Measurements from ENCODE around the gene COX6A2. TPM values are rescaled to one million over a fixed set of nuclear protein-coding genes. Genes with fewer than 3 reads are reported as not detected.

The COX6A2 gene
- total and polyA plus RNA-seq, 7 experiments from 2014 or later = not detected

DNA sequence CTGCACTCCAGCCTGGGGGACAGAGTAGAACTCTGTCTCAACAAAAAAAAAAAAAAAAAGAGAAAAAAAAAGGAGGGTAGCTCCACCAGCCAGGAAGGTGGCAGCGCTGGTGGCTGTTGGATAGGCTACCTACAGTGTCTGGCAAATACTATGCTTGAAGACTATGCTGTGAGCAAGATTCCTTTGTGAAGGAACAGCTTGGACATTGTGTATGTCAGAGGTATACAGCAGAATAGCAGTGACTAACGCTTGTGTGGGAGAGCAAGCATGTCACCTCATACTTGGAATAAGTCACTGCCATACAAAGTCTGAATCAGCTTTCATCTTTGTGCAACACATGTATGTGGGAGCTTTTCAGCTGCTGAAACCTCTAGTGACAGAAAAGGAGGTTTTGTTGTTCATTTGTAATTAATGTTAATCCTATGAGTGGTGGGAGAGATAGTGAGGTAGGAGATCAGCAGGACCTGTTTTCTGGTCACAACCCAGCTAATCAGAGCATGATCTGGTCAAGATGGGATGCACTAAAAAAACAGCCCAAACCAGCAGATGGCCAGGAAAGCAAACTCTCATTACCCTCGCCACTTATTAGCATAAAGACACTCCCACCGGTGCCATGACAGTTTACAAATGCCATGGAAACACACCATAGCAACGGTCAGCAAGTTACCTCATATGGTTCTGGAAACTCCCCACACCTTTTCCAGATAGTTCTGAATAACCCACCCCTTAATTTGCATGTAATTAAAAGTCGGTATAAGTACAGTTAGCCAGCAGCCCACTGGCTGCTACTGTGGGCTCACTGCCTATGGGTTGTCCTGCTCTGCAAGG, 41.8 kb downstream of the COX6A2 start:
- POLR2A ChIA-PET = interaction anchor here (1.2 kb wide), 1 partner anchor 184 kb away, joined by 3 read pairs; the partner anchor contains the start of gene PYCARD
- H3K4me1 ChIP-seq (ENCODE audit: control insufficient read depth in 2 of 2, insufficient read depth in 2 of 2, low read length in 2 of 2) = no peaks in the 10 kb centered on the region
- Mint-ChIP-seq H3K9me3 (peaks cover 0 to 1% (median 0%) of the 10 kb centered on the region in 11 donors), H3K27me3 (peaks cover 5 to 22% (median 6%) of the 10 kb centered on the region in 5 donors), H3K4me1 (peaks cover 0 to 23% (median 3%) of the 10 kb centered on the region in 7 donors), H3K27ac (peak overlapping the region in 1 of 9 donors; percentile 7), H3K4me3 (no peak overlapping the region), H3K36me3 (no peaks in the 10 kb centered on the region)
- DNase-seq (peak in 1 of 9 donors; percentile 24), ATAC-seq (peak; percentile 61)
- no peak overlapping the region for H3K4me3 ChIP-seq (ENCODE audit: low read length)
- CTCF ChIA-PET = no interaction called here
- peaks cover 0 to 4% of the 10 kb centered on the region in 2 donors for H3K27me3 ChIP-seq (ENCODE audit: control insufficient read depth in 2 of 2, insufficient read depth in 2 of 2, low read length in 2 of 2)
- H3K27ac ChIP-seq (ENCODE audit: low read depth, low read length) = no peak overlapping the region
- no peaks in the 10 kb centered on the region for H3K36me3 ChIP-seq (ENCODE audit: control insufficient read depth in 2 of 3, insufficient read depth in 3 of 3, low read length in 3 of 3)
- no peaks in the 10 kb centered on the region for H3K9me3 ChIP-seq (ENCODE audit: control insufficient read depth in 2 of 3, low read length in 3 of 3)
- intact Hi-C loops (cut with micrococcal nuclease) = loop anchor here in 1 of 2 donors (5.0 kb wide), 1 partner anchor 36 kb away; no protein-coding TSS in a partner anchor

DNA sequence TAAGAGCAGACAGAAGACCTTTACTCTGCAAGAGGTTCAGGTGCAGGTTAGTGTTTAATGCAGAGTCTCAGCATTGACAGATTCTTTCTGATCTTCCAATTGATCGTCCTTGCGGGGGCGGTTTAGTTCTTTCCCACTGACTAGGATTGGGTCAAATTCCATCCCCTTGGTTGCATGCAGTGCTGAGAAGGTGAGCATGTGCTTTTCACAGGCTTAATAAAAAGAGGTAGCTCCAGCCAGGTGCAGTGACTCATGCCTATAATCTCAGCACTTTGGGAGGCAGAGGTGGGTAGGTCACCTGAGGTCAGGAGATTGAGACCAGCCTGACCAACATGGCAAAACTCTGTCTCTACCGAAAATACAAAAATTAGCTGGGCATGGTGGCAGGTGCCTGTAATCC, 42.5 kb downstream of the COX6A2 start:
- POLR2A ChIA-PET = interaction anchor here (1.2 kb wide), 1 partner anchor 183 kb away, joined by 3 read pairs; the partner anchor contains the start of gene PYCARD
- Histone ChIP-seq H3K4me1 (ENCODE audit: control insufficient read depth in 2 of 2, insufficient read depth in 2 of 2, low read length in 2 of 2) (no peaks in the 10 kb centered on the region), H3K4me3 (ENCODE audit: low read length) (no peak overlapping the region), H3K27ac (ENCODE audit: low read depth, low read length) (no peak overlapping the region), H3K27me3 (ENCODE audit: control insufficient read depth in 2 of 2, insufficient read depth in 2 of 2, low read length in 2 of 2) (peaks cover 0 to 4% of the 10 kb centered on the region in 2 donors), H3K36me3 (ENCODE audit: control insufficient read depth in 2 of 3, insufficient read depth in 3 of 3, low read length in 3 of 3) (no peaks in the 10 kb centered on the region), H3K9me3 (ENCODE audit: control insufficient read depth in 2 of 3, low read length in 3 of 3) (no peaks in the 10 kb centered on the region)
- Mint-ChIP-seq H3K36me3 (no peaks in the 10 kb centered on the region), H3K27me3 (peaks cover 5 to 19% (median 6%) of the 10 kb centered on the region in 5 donors), H3K4me3 (no peak overlapping the region), H3K4me1 (peaks cover 0 to 23% (median 3%) of the 10 kb centered on the region in 7 donors), H3K27ac (no peak overlapping the region), H3K9me3 (peaks cover 0 to 1% (median 0%) of the 10 kb centered on the region in 11 donors)
- CTCF ChIA-PET = interaction anchor here (0.6 kb wide), 1 partner anchor 127 kb away, joined by 3 read pairs; no protein-coding TSS in a partner anchor
- intact Hi-C loops (cut with micrococcal nuclease) = loop anchor here in 1 of 2 donors (5.0 kb wide), 1 partner anchor 37 kb away; no protein-coding TSS in a partner anchor
- ATAC-seq (no peak), DNase-seq (no peak)

DNA sequence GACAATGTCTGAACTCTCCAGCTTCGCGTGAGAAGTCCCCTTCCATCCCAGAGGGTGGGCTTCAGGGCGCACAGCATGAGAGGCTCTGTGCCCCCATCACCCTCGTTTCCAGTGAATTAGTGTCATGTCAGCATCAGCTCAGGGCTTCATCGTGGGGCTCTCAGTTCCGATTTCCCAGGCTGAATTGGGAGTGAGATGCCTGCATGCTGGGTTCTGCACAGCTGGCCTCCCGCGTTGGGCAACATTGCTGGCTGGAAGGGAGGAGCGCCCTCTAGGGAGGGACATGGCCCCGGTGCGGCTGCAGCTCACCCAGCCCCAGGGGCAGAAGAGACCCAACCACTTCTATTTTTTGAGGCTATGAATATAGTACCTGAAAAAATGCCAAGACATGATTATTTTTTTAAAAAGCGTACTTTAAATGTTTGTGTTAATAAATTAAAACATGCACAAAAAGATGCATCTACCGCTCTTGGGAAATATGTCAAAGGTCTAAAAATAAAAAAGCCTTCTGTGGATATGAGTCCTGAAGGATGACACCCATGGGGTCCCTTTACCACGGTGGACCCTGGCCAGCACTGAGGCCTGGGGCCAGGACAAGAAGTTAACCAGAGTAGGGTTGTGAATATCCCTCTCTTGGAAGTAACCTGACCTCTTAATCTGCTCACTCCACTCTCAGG, 45.5 kb downstream of the COX6A2 start:
- peaks cover 0 to 8% (median 4%) of the 10 kb centered on the region in 5 donors for H3K27me3 Mint-ChIP-seq

GRCh38 chr16:31380201-31380600, 48.0 kb downstream of the COX6A2 start:
- Mint-ChIP-seq H3K27me3 (peaks cover 0 to 6% (median 0%) of the 10 kb centered on the region in 5 donors), H3K36me3 (peaks cover 0 to 17% (median 0%) of the 10 kb centered on the region in 5 donors), H3K4me3 (no peak overlapping the region), H3K27ac (peak overlapping the region in 2 of 9 donors; percentile 8 to 15), H3K9me3 (peaks cover 0 to 9% (median 2%) of the 10 kb centered on the region in 11 donors), H3K4me1 (peaks cover 0 to 9% (median 4%) of the 10 kb centered on the region in 7 donors)
- POLR2A ChIA-PET = no interaction called here
- DNase-seq (no peak), ATAC-seq (no peak)
- no peak overlapping the region for H3K4me3 ChIP-seq (ENCODE audit: low read length)
- peaks cover 0 to 9% of the 10 kb centered on the region in 2 donors for H3K4me1 ChIP-seq (ENCODE audit: control insufficient read depth in 2 of 2, insufficient read depth in 2 of 2, low read length in 2 of 2)
- H3K36me3 ChIP-seq (ENCODE audit: control insufficient read depth in 2 of 3, insufficient read depth in 3 of 3, low read length in 3 of 3) = no peaks in the 10 kb centered on the region
- CTCF ChIA-PET = no interaction called here
- peaks cover 0 to 4% of the 10 kb centered on the region in 2 donors for H3K27me3 ChIP-seq (ENCODE audit: control insufficient read depth in 2 of 2, insufficient read depth in 2 of 2, low read length in 2 of 2)
- H3K9me3 ChIP-seq (ENCODE audit: control insufficient read depth in 2 of 3, low read length in 3 of 3) = no peaks in the 10 kb centered on the region
- no peak overlapping the region for H3K27ac ChIP-seq (ENCODE audit: low read depth, low read length)
- intact Hi-C loops (cut with micrococcal nuclease) = loop anchor here (5.0 kb wide), 1 partner anchor 487 kb away; no protein-coding TSS in a partner anchor

More for the DNA sequence above, 45.5 kb downstream of the COX6A2 start:
- CTCF ChIA-PET = interaction anchor here (0.5 to 1.7 kb wide), 7 partner anchors 33 to 583 kb away, joined by 3 to 6 read pairs (median 4); no protein-coding TSS in a partner anchor
- peak overlapping the region in 1 of 9 donors; percentile 22 for H3K27ac Mint-ChIP-seq
- ATAC-seq (peak; percentile 82), DNase-seq (peak; percentile 24 to 75 (median 47))
- Histone ChIP-seq H3K36me3 (ENCODE audit: control insufficient read depth in 2 of 3, insufficient read depth in 3 of 3, low read length in 3 of 3) (no peaks in the 10 kb centered on the region), H3K27ac (ENCODE audit: low read depth, low read length) (no peak overlapping the region), H3K9me3 (ENCODE audit: control insufficient read depth in 2 of 3, low read length in 3 of 3) (no peaks in the 10 kb centered on the region), H3K4me1 (ENCODE audit: control insufficient read depth in 2 of 2, insufficient read depth in 2 of 2, low read length in 2 of 2) (peaks cover 0 to 3% of the 10 kb centered on the region in 2 donors), H3K27me3 (ENCODE audit: control insufficient read depth in 2 of 2, insufficient read depth in 2 of 2, low read length in 2 of 2) (peaks cover 0 to 4% of the 10 kb centered on the region in 2 donors), H3K4me3 (ENCODE audit: low read length) (no peak overlapping the region)
- POLR2A ChIA-PET = interaction anchor here (0.6 to 1.0 kb wide), 3 partner anchors 181 to 241 kb away, joined by 3 read pairs; partner anchors contain the start of gene PYCARD
- peaks cover 0 to 1% (median 0%) of the 10 kb centered on the region in 11 donors for H3K9me3 Mint-ChIP-seq
- peaks cover 0 to 23% (median 4%) of the 10 kb centered on the region in 7 donors for H3K4me1 Mint-ChIP-seq
- peaks cover 0 to 3% (median 0%) of the 10 kb centered on the region in 5 donors for H3K36me3 Mint-ChIP-seq
- intact Hi-C loops (cut with micrococcal nuclease) = loop anchor here (1.0 to 5.0 kb wide), 3 partner anchors 60 to 485 kb away; partner anchors contain the start of gene ZNF843 (in 1 of the 2)
- no peak overlapping the region for H3K4me3 Mint-ChIP-seq

Other genes with a start within 250 kb of the COX6A2 start
- gene FUS, start 248.2 kb downstream of the COX6A2 start, total RNA-seq = 100 to 1,000 TPM; 597 to 956 (median 714) TPM
- gene FUS, start 248.2 kb downstream of the COX6A2 start, polyA plus RNA-seq = 100 to 1,000 TPM; 177 to 194 TPM
- gene PYCARD, start 225.6 kb downstream of the COX6A2 start, total RNA-seq = 10 to 100 TPM; 13.0 to 80.1 (median 21.2) TPM
- gene PYCARD, start 225.6 kb downstream of the COX6A2 start, polyA plus RNA-seq = 10 to 100 TPM; 41.0 to 44.9 TPM
- under 1 TPM in 1 of 5 experiments, not detected in 4; 0.24 TPM for gene TRIM72, start 214.2 kb downstream of the COX6A2 start, total RNA-seq
- gene TRIM72, start 214.2 kb downstream of the COX6A2 start, polyA plus RNA-seq = not detected
- gene PYDC1, start 211.2 kb downstream of the COX6A2 start, total RNA-seq = not detected
- not detected for gene PYDC1, start 211.2 kb downstream of the COX6A2 start, polyA plus RNA-seq
- gene ITGAM, start 168.4 kb downstream of the COX6A2 start, total RNA-seq = 100 to 1,000 TPM in 1 of 5 experiments, 10 to 100 TPM in 2, 1 to 10 TPM in 1, under 1 TPM in 1; 0.84 to 150 (median 17.9) TPM
- gene ITGAM, start 168.4 kb downstream of the COX6A2 start, polyA plus RNA-seq = under 1 TPM; 0.27 to 0.52 TPM
- 100 to 1,000 TPM in 1 of 5 experiments, 10 to 100 TPM in 2, 1 to 10 TPM in 2; 4.0 to 306 (median 40.2) TPM for gene ITGAX, start 73.2 kb downstream of the COX6A2 start, total RNA-seq
- gene ITGAX, start 73.2 kb downstream of the COX6A2 start, polyA plus RNA-seq = under 1 TPM in 1 of 2 donors, not detected in 1; 0.05 TPM
- 1 to 10 TPM in 1 of 5 experiments, under 1 TPM in 1, not detected in 3; 0.24 to 1.3 TPM for gene ITGAD, start 35.0 kb downstream of the COX6A2 start, total RNA-seq
- gene ITGAD, start 35.0 kb downstream of the COX6A2 start, polyA plus RNA-seq = not detected
- gene ZNF843, start 14.4 kb upstream of the COX6A2 start, total RNA-seq = under 1 TPM; 0.11 to 0.54 (median 0.32) TPM
- under 1 TPM; 0.12 to 0.33 TPM for gene ZNF843, start 14.4 kb upstream of the COX6A2 start, polyA plus RNA-seq
- 10 to 100 TPM in 3 of 5 experiments, 1 to 10 TPM in 2; 8.5 to 14.4 (median 11.5) TPM for gene ARMC5, start 31.1 kb upstream of the COX6A2 start, total RNA-seq
- gene ARMC5, start 31.1 kb upstream of the COX6A2 start, polyA plus RNA-seq = 10 to 100 TPM in 1 of 2 donors, 1 to 10 TPM in 1; 6.2 to 12.1 TPM
- 1 to 10 TPM in 1 of 5 experiments, under 1 TPM in 4; 0.29 to 1.5 (median 0.57) TPM for gene TGFB1I1, start 43.8 kb upstream of the COX6A2 start, total RNA-seq
- under 1 TPM; 0.32 to 0.44 TPM for gene TGFB1I1, start 43.8 kb upstream of the COX6A2 start, polyA plus RNA-seq
- 1 to 10 TPM in 4 of 5 experiments, under 1 TPM in 1; 0.12 to 5.5 (median 3.7) TPM for gene SLC5A2, start 54.8 kb upstream of the COX6A2 start, total RNA-seq
- gene SLC5A2, start 54.8 kb upstream of the COX6A2 start, polyA plus RNA-seq = 1 to 10 TPM; 2.4 to 3.3 TPM
- 100 to 1,000 TPM in 2 of 5 experiments, 10 to 100 TPM in 3; 47.3 to 118 (median 89.5) TPM for gene RUSF1, start 80.0 kb upstream of the COX6A2 start, total RNA-seq
- 10 to 100 TPM; 22.8 to 30.1 TPM for gene RUSF1, start 80.0 kb upstream of the COX6A2 start, polyA plus RNA-seq
- not detected for gene AHSP, start 99.5 kb upstream of the COX6A2 start, total RNA-seq
- gene AHSP, start 99.5 kb upstream of the COX6A2 start, polyA plus RNA-seq = not detected

Data from naive thymus-derived CD4-positive, alpha-beta T cell (primary cell).